Smooth muscle cell (in vitro differentiated cells): ENCODE results near the gene OVCA2. TPM values are rescaled to one million over a fixed set of nuclear protein-coding genes. Genes with fewer than 3 reads are reported as not detected.

Source experiments
- DNase-seq: peaks from one replicate; lab custom pipeline; 2025; ENCODE audit not compliant: unreplicated experiment; lab: John Stamatoyannopoulos, UW
- H2AFZ ChIP-seq: fragments of 200-600 bp; sonication (generic); 2 replicates; pipeline ENCODE4 v1.6.0; 2016; ENCODE audit warnings: antibody characterized with exemption, low read depth, mild to moderate bottlenecking
- H3F3A ChIP-seq: fragments of 200-600 bp; sonication (generic); 2 replicates; pipeline ENCODE4 v1.6.0; 2017; ENCODE audit warnings: antibody characterized with exemption, low read depth
- H3K27ac ChIP-seq: fragments of 200-600 bp; sonication (generic); 2 replicates; pipeline ENCODE4 v1.5.1; 2016; ENCODE audit warnings: low read depth, mild to moderate bottlenecking
- H3K27me3 ChIP-seq: fragments of 200-600 bp; sonication (generic); 2 replicates; pipeline ENCODE4 v1.6.1; 2016; ENCODE audit warnings: low read depth, mild to moderate bottlenecking
- H3K36me3 ChIP-seq: fragments of 200-600 bp; sonication (generic); 2 replicates; pipeline ENCODE4 v1.5.1; 2016; ENCODE audit warnings: low read depth
- H3K4me1 ChIP-seq: fragments of 200-600 bp; sonication (generic); 2 replicates; pipeline ENCODE4 v1.5.1; 2016; ENCODE audit warnings: low read depth
- H3K4me2 ChIP-seq: fragments of 200-600 bp; sonication (generic); 2 replicates; pipeline ENCODE4 v1.6.0; 2016; ENCODE audit warnings: mild to moderate bottlenecking
- H3K4me3 ChIP-seq: fragments of 200-600 bp; sonication (generic); 2 replicates; pipeline ENCODE4 v1.5.1; 2016; ENCODE audit warnings: mild to moderate bottlenecking
- H3K79me2 ChIP-seq: fragments of 200-600 bp; sonication (generic); 2 replicates; pipeline ENCODE4 v1.6.0; 2016; ENCODE audit warnings: low read depth, mild to moderate bottlenecking
- H3K9ac ChIP-seq: fragments of 200-600 bp; sonication (generic); 2 replicates; pipeline ENCODE4 v1.6.0; 2016; ENCODE audit warnings: low read depth
- H3K9me3 ChIP-seq: fragments of 200-600 bp; sonication (generic); replicated peaks from 2 replicates; pipeline ENCODE4 v1.5.1; 2016; ENCODE audit warnings: low read depth
- H4K20me1 ChIP-seq: fragments of 200-600 bp; sonication (generic); 2 replicates; pipeline ENCODE4 v1.6.0; 2016; ENCODE audit warnings: low read depth
- WGBS: methylation state at CpG from one replicate; pipeline ENCODE4 v1.1.7; 2016; ENCODE audit warnings: low lambda C conversion rate; 5-methylcytosine and 5-hydroxymethylcytosine counted together
- polyA plus RNA-seq: library from polyadenylated mRNA; unstranded; fragments of >200 nt; fragmentation: Nextera tagmentation; extraction: Ambion mirVana; gene quantifications from 2 replicates; pipeline ENCODE4 v1.2.1, GENCODE V29; 2016
- total RNA-seq: library from RNA; depleted of rRNA; stranded (reverse); fragments of >200 nt; gene quantifications from 2 replicates; pipeline ENCODE4 v1.2.3, GENCODE V29; 2014
- TF ChIP-seq, protein P1 (sequence below): fragments of 200-600 bp; sonication (generic); IDR thresholded peaks from 2 replicates; pipeline ENCODE4 v1.5.1; 2017; ENCODE audit warnings: borderline replicate concordance, mild to moderate bottlenecking, antibody characterized with exemption; ENCODE audit not compliant: insufficient read depth, poor library complexity, severe bottlenecking

Gene OVCA2
- total and polyA plus RNA-seq, 2 experiments from 2014 or later: 46.7 to 47.6 TPM

- Histone ChIP-seq H3K27ac (peak overlapping the region; percentile 49), H3K4me3 (peak overlapping the region; percentile 62), H3K36me3 (no peaks in the 10 kb centered on the region), H3K9me3 (no peaks in the 10 kb centered on the region), H3K4me1 (peaks cover 17% of the 10 kb centered on the region), H2AFZ (no peak overlapping the region), H4K20me1 (peaks cover 4% of the 10 kb centered on the region), H3K4me2 (peak overlapping the region; percentile 92), H3F3A (peaks cover 6% of the 10 kb centered on the region), H3K79me2 (peaks cover 8% of the 10 kb centered on the region), H3K9ac (peak overlapping the region; percentile 90), H3K27me3 (peaks cover 13% of the 10 kb centered on the region)
- DNase-seq: peak; percentile 77
- TF ChIP-seq, protein P1, sequence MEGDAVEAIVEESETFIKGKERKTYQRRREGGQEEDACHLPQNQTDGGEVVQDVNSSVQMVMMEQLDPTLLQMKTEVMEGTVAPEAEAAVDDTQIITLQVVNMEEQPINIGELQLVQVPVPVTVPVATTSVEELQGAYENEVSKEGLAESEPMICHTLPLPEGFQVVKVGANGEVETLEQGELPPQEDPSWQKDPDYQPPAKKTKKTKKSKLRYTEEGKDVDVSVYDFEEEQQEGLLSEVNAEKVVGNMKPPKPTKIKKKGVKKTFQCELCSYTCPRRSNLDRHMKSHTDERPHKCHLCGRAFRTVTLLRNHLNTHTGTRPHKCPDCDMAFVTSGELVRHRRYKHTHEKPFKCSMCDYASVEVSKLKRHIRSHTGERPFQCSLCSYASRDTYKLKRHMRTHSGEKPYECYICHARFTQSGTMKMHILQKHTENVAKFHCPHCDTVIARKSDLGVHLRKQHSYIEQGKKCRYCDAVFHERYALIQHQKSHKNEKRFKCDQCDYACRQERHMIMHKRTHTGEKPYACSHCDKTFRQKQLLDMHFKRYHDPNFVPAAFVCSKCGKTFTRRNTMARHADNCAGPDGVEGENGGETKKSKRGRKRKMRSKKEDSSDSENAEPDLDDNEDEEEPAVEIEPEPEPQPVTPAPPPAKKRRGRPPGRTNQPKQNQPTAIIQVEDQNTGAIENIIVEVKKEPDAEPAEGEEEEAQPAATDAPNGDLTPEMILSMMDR: no peak
- WGBS: 8% methylated on average over 60 of the region's 104 CpGs
Measured at GRCh38 chr17:2049333-2050299, 7.8 kb downstream of the OVCA2 start.

- peaks cover 6% of the 10 kb centered on the region for H3F3A ChIP-seq
- 6% methylated on average over 31 of the region's 88 CpGs for WGBS
- H3K4me3 ChIP-seq: peak overlapping the region; percentile 62
- peaks cover 17% of the 10 kb centered on the region for H3K4me1 ChIP-seq
- no peaks in the 10 kb centered on the region for H3K9me3 ChIP-seq
- no peaks in the 10 kb centered on the region for H3K79me2 ChIP-seq
- TF ChIP-seq, protein P1: no peak
- peaks cover 5% of the 10 kb centered on the region for H4K20me1 ChIP-seq
- peak; percentile 71 for DNase-seq
- H3K4me2 ChIP-seq: peak overlapping the region; percentile 92
- peak overlapping the region; percentile 54 for H3K9ac ChIP-seq
- no peak overlapping the region for H2AFZ ChIP-seq
- H3K36me3 ChIP-seq: no peaks in the 10 kb centered on the region
- peaks cover 16% of the 10 kb centered on the region for H3K27me3 ChIP-seq
- H3K27ac ChIP-seq: no peak overlapping the region
Measured at GRCh38 chr17:2050300-2051060, 8.7 kb downstream of the OVCA2 start.

DNA sequence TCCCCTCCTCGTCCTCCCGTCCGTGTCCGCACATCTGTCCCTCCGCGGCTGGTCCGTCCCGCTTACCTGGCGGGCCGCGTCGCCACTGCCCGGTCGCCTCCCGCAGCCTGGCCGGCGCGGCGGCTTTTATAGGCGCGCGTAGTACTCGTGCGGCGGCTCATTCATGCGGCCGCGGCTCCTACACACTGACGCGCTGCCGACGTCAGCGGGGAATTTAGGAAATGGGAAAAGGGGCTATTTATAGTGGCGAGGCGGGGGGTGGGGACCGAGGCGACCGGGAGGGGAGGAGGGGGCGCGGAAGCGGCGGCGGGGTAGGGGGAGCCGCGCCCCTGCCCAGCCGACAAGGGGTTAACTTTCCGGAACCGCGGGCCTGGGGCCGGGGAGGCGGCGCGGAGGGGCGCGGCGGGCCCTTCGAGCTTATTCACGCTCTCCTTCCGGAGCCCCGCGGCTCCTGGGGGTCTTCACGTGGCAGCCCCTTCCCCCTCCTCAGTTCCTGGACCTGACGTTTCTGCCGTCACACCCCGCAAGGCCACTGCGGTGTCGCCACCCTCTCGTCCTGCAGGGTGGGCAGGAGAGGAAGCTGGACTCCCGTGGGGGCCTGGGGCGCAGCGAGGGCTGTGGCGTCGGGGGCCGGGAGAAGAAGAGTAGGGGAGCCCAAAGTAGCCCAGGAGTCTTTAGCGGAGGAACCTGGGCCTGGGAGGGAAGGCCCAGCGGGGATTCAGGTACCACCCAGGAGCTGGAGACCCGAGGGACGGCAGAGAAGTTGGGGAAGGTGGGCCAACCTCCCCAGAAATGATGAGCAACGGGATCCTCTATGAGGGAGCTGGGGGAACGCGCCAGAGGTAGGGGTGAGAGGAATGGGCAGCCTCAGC lies 9.5 kb downstream of the OVCA2 start:
- no peaks in the 10 kb centered on the region for H3K79me2 ChIP-seq
- H2AFZ ChIP-seq: no peak overlapping the region
- H3K9ac ChIP-seq: peak overlapping the region; percentile 54
- WGBS: 14% methylated on average over 62 of the region's 81 CpGs
- peak overlapping the region; percentile 92 for H3K4me2 ChIP-seq
- peaks cover 8% of the 10 kb centered on the region for H4K20me1 ChIP-seq
- TF ChIP-seq, protein P1: no peak
- H3F3A ChIP-seq: peaks cover 6% of the 10 kb centered on the region
- no peak overlapping the region for H3K27ac ChIP-seq
- H3K36me3 ChIP-seq: no peaks in the 10 kb centered on the region
- H3K9me3 ChIP-seq: no peaks in the 10 kb centered on the region
- H3K4me1 ChIP-seq: peaks cover 20% of the 10 kb centered on the region
- peak overlapping the region; percentile 62 for H3K4me3 ChIP-seq
- H3K27me3 ChIP-seq: peaks cover 19% of the 10 kb centered on the region
- no peak for DNase-seq
